HG02852 (cell line): ENCODE results near the gene MICAL2.

Experiments
- ATAC-seq: cut with Tn5 transposase; IDR thresholded peaks from one replicate; pipeline ENCODE4 v1.9.1; 2021; ENCODE audit warnings: mild to moderate bottlenecking, moderate library complexity; ENCODE audit not compliant: unreplicated experiment

Gene MICAL2

GRCh38 chr11:12280838-12281565 is 170.6 kb downstream of the MICAL2 start:
- no peak for ATAC-seq

GRCh38 chr11:12281571-12282478 is 171.4 kb downstream of the MICAL2 start:
- ATAC-seq: peak; percentile 51

GRCh38 chr11:12282676-12283075 is 172.3 kb downstream of the MICAL2 start:
- no peak for ATAC-seq

- ATAC-seq: no peak
These were observed 174.1 kb downstream of the MICAL2 start for GRCh38 chr11:12284316-12285050.

- no peak for ATAC-seq
These were observed 174.7 kb downstream of the MICAL2 start for GRCh38 chr11:12285106-12285505.

GRCh38 chr11:12285811-12286222 is 175.4 kb downstream of the MICAL2 start:
- no peak for ATAC-seq

- ATAC-seq: no peak
These were observed 176.2 kb downstream of the MICAL2 start for GRCh38 chr11:12286606-12287005.

- ATAC-seq: no peak
These were observed 176.6 kb downstream of the MICAL2 start for GRCh38 chr11:12287009-12287373.

- no peak for ATAC-seq
These were observed 177.2 kb downstream of the MICAL2 start for GRCh38 chr11:12287374-12288211.

GRCh38 chr11:12288212-12288930 is 178.0 kb downstream of the MICAL2 start:
- ATAC-seq: no peak

- no peak for ATAC-seq
These were observed 178.7 kb downstream of the MICAL2 start for GRCh38 chr11:12288931-12289666.

GRCh38 chr11:12289667-12290476 is 179.5 kb downstream of the MICAL2 start:
- ATAC-seq: no peak

GRCh38 chr11:12290477-12290922 is 180.1 kb downstream of the MICAL2 start:
- ATAC-seq: no peak

GRCh38 chr11:12291313-12291712 is 180.9 kb downstream of the MICAL2 start:
- no peak for ATAC-seq

GRCh38 chr11:12291766-12292165 is 181.4 kb downstream of the MICAL2 start:
- ATAC-seq: no peak

GRCh38 chr11:12292766-12293165 is 182.4 kb downstream of the MICAL2 start:
- ATAC-seq: no peak

- ATAC-seq: no peak
These were observed 183.1 kb downstream of the MICAL2 start for GRCh38 chr11:12293486-12293885.

- no peak for ATAC-seq
These were observed 184.2 kb downstream of the MICAL2 start for GRCh38 chr11:12294613-12295012.
